Measurements from ENCODE around the gene CCR3. TPM values are rescaled to one million over a fixed set of nuclear protein-coding genes. Genes with fewer than 3 reads are reported as not detected.
"Not testable (repeated sequence)": the region's sequence is repeated elsewhere in the genome, so short reads cannot be mapped to it uniquely, and the experiment has no call there.

CCR3 gene
- total RNA-seq, 1 donor: not detected

- H3K4me3 ChIP-seq (ENCODE audit: low read depth, low read length): no peak overlapping the region
- DNase-seq (ENCODE audit: low read depth): no peak
- TF ChIP-seq, protein P1, sequence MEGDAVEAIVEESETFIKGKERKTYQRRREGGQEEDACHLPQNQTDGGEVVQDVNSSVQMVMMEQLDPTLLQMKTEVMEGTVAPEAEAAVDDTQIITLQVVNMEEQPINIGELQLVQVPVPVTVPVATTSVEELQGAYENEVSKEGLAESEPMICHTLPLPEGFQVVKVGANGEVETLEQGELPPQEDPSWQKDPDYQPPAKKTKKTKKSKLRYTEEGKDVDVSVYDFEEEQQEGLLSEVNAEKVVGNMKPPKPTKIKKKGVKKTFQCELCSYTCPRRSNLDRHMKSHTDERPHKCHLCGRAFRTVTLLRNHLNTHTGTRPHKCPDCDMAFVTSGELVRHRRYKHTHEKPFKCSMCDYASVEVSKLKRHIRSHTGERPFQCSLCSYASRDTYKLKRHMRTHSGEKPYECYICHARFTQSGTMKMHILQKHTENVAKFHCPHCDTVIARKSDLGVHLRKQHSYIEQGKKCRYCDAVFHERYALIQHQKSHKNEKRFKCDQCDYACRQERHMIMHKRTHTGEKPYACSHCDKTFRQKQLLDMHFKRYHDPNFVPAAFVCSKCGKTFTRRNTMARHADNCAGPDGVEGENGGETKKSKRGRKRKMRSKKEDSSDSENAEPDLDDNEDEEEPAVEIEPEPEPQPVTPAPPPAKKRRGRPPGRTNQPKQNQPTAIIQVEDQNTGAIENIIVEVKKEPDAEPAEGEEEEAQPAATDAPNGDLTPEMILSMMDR (IDR thresholded peaks at IDR 0.05; ENCODE audit: insufficient read depth, low read length): no peak
Observed at GRCh38 chr3:46200790-46201189, 41.5 kb upstream of the CCR3 start.

DNA sequence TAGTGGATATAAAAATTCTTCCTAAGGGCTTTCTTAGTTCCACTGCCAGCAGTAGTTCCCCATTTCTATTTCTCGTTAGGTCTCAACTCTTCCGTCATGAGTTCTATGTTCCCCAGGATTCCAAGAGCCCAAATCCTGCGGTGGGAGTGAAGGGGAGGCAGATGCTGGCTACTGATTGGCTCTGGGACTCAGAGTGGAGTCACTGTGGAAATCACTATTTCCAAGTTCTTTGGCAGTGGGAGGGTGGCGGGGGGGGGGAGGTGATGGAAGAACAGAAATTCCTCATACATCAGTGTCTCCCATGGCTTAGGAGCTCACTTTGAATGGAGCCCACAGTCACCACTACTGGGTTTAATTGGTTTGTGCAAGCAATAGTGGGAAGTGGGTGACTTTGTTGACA lies 39.7 kb upstream of the CCR3 start:
- no peak for DNase-seq (ENCODE audit: low read depth)
- TF ChIP-seq, protein P1 (IDR thresholded peaks at IDR 0.05; ENCODE audit: insufficient read depth, low read length): no peak
- H3K4me3 ChIP-seq (ENCODE audit: low read depth, low read length): no peak overlapping the region

DNA sequence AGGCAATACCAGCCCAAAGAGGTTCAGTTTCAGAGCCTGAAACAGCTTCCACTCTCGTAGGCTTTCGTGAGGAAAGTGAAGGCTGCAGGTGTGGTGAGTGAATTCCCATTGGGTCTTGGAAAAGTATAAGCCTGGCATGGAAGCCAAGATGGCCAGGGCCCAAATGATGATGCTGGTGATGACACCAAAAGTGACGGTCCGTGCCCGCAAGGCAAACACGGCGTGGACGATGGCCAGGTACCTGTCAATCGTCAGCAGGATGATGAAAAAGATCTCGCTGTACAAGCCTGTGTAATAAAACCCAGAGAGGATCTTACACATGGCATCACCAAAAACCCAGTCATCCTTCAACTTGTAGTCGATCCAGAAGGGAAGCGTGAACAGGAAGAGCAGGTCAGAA lies 38.6 kb upstream of the CCR3 start:
- no peak for DNase-seq (ENCODE audit: low read depth)
- TF ChIP-seq, protein P1 (IDR thresholded peaks at IDR 0.05; ENCODE audit: insufficient read depth, low read length): no peak
- H3K4me3 ChIP-seq (ENCODE audit: low read depth, low read length): no peak overlapping the region

DNA sequence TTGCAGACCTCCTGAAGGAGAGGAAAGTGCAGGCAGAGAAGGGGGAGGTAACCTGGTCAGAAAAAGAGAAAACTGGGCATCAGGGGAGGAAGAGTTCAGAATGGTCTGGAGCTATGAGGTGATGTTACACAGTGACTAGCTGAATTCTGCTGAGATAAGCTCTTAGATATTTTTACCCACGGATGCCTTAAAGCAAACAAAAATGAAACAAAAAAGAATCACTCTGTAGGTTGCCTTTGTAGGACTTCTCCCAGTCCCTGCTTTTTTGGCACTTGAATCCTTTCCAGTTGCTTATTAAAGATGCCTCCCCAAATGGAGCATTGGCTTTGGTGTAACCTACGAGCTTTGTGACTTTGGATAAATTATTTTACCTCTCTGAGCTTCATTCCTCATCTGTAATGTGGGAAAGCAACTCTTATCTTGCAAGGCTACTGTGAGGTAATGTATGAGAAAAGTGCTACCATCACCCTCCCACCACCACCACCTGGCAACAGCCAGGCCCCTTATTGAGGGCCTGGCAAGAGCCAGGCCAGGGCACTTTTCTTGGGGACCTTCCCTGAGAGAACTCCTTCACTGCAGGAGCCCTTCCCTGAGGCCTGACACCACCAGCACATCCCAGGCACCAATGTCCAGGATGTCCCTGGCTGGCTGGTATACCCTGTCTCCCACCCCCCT lies 36.8 kb upstream of the CCR3 start:
- TF ChIP-seq, protein P1 (IDR thresholded peaks at IDR 0.05; ENCODE audit: insufficient read depth, low read length): no peak
- no peak for DNase-seq (ENCODE audit: low read depth)

DNA sequence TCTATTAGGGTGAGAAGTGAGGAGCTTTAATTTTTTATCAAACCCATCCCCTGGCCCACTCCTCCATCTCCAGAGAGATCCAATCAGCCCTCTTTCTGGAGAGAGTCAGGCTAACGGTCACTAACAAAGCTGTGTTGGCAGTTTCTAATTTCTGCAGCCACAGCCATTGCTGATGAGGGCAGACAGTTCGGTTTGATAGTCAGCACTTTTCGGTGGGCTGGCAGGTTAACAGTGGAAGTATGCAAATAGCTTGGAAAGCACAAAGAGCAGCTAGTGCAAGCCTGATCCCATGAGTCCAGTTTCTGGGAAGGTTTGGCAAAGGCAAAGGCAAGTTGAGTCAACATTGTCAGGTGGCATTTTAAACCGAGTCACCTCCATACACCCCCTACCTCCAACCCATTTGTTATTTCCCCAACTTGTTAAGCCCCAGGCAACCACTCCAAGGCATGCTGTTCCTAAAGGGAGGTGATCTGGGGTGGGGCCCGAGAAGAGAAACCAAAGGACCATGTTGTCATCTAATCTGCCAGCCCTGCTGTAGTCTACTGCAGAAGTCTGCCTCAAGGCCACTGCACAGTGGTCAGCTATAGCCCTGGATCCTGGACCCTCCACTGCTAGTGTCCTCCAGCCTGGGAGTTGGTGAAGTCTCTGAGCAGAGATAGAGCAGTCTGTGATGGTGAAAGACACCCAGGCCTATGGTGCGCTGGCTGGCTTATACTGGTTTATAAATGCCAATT lies 35.8 kb upstream of the CCR3 start:
- TF ChIP-seq, protein P1 (IDR thresholded peaks at IDR 0.05; ENCODE audit: insufficient read depth, low read length): no peak
- DNase-seq (ENCODE audit: low read depth): no peak
- no peak overlapping the region for H3K4me3 ChIP-seq (ENCODE audit: low read depth, low read length)

More for the DNA sequence above, 36.8 kb upstream of the CCR3 start:
- H3K4me3 ChIP-seq (ENCODE audit: low read depth, low read length): no peak overlapping the region

- DNase-seq (ENCODE audit: low read depth); H3K4me3 ChIP-seq (ENCODE audit: low read depth, low read length): not testable (repeated sequence)
Observed at GRCh38 chr3:46207514-46207913, 34.7 kb upstream of the CCR3 start.

DNA sequence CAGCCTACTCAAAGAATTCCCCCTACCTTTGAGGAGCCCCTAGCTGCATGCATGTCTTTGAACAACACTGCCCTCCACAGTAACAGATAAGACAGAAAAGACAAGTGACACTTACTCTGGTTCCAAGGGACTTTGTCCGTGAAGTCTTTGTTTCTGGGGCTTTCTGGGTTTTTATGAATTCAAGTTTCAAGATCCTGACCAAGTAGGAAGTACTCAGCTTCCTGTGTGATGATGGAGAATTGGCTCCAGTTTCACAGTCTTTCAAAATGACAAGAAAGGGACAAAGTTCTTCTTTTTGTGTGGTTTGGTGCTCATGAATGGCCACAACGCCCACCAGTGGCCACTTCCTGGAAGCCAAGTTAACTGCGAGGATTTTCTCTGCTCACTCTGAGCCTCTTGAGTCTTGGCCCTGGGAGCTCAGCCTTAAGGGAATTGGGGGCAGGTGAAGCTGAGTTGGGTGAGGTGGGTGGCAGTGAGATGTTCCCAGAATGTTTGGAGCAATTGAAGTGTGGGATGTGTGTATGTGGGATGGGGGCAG lies 34.0 kb upstream of the CCR3 start, which contains the start of gene CCR1:
TSS of gene CCR1 (minus strand) at position 147 of the 538 bp plus-strand sequence. CDS start 4,000 bp downstream, outside the sequence.
- DNase-seq (ENCODE audit: low read depth): peak; percentile 20
- TF ChIP-seq, protein P1 (IDR thresholded peaks at IDR 0.05; ENCODE audit: insufficient read depth, low read length): peak; percentile 57
- H3K4me3 ChIP-seq (ENCODE audit: low read depth, low read length): no peak within 1 kb of the TSS
